Tongue (tissue), 2 donors: ENCODE data around the gene UGT3A1. TPM values are rescaled to one million over a fixed set of nuclear protein-coding genes. Genes with fewer than 3 reads are reported as not detected.

ENCODE experiments used
- DNase-seq: peaks from one replicate; pipeline ENCODE4 v3.0.0-alpha.2; 2015
- total RNA-seq: library from RNA; depleted of rRNA; stranded (reverse); fragments of >200 nt; gene quantifications from one replicate; pipeline ENCODE4 v1.2.3, GENCODE V29; 2014

The UGT3A1 gene
- total RNA-seq, 1 donor from 2014 or later, result 26.6 TPM

DNA sequence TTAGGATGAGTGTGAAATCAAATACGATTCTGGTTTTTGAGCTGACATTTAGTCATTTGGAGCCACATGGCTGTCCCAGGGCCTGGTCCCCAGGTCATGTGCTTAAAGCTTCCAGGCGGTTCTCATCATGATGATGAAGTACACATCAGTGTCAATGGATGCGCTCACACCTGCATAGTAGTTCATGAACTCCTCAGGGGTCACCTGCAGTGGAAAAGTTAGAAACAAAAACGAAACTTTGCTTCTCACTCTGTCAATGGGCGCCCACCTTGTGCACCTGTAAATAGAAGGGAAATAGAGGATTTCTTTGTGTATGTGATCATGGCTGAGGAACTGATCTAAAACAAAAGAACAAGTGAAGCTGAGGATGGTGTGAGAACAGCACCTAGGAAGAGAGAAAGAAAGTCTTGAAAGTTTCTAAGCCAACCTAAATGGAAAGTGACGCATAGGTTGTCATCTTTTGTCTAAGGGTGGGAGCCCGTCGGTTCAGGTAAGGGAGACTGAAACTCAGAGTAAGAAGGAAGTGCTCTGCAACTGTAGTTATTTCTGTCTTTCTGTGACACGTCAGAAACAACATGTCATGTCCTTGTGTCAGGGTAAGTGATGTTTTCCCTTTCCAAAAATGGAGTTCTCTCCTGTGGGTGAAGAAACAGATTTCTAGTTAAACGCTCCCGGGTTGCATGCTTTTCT lies 86.6 kb downstream of the UGT3A1 start:
- no peak for DNase-seq

DNA sequence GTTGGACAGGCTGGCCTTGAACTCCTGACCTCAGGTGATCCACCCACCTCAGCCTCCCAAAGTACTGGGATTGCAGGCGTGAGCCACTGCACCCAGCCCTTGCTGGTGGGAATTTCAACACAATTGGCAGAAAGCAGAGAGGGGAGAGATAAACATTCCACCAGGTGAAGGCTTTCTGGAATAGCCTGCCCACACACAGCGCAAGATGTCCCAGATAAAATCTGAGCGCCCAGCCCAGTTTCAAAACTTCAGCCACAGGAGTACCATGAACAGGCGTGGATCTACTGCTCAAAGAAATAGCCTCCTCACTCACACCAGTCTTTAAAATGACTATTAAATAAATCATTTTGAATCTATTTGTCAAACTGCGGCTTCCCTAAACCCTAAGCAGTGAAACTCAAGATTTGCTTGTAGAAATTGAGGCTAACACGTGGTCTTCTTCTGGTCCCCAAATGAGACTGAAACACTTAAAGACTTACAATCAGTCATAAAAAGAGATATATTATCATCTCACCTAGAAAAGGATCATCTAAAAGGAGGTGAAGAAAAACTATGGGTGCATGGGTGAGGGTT lies 87.5 kb downstream of the UGT3A1 start:
- no peak for DNase-seq

DNA sequence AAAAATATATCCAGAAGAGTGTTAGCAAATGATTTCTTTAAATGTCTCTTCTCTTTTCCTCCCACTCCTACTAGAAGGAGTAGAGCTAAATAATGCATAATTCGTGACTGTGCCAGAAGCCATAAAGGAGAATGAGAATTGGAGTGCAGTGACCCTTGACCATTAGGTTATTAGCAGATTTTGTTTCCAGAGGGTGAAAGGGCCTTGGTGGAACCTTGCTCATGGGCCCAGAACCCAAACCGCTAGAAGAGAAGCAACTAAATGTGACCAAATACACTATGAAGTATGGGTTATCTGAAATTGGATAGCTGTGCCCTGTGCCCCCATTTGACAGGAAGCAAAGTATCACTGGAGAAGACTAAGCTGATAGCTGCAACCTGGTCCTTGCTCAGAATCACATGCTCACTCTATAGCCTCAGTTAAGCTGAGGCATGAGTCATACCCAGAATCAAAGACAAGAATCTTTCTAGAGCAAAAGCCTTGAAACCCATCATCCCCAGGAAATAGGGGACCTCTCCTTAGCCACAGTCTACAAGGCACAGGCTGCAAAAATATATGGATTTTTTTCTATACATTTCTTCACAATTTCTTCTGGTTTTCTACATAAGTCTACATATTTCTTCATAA lies 89.0 kb downstream of the UGT3A1 start:
- no peak for DNase-seq

Other genes starting within 250 kb of the UGT3A1 start
- 0.72 TPM for gene IL7R, start 134.5 kb downstream of the UGT3A1 start, total RNA-seq
- not detected for gene CAPSL, start 52.8 kb downstream of the UGT3A1 start, total RNA-seq
- gene UGT3A2, start 75.5 kb upstream of the UGT3A1 start, total RNA-seq, result 0.21 TPM
- 41.0 TPM for gene LMBRD2, start 160.5 kb upstream of the UGT3A1 start, total RNA-seq
- 65.9 TPM for gene SKP2, start 160.7 kb upstream of the UGT3A1 start, total RNA-seq